Measurements from ENCODE around the gene PIGC. TPM values are rescaled to one million over a fixed set of nuclear protein-coding genes. Genes with fewer than 3 reads are reported as not detected.

Gene PIGC
- total and polyA plus RNA-seq, 10 of the 15 experiments (the other 5 are each of a cell fraction or from before 2014, with no cell fraction given): 11.0 to 37.3 (median 19.6) TPM

DNA sequence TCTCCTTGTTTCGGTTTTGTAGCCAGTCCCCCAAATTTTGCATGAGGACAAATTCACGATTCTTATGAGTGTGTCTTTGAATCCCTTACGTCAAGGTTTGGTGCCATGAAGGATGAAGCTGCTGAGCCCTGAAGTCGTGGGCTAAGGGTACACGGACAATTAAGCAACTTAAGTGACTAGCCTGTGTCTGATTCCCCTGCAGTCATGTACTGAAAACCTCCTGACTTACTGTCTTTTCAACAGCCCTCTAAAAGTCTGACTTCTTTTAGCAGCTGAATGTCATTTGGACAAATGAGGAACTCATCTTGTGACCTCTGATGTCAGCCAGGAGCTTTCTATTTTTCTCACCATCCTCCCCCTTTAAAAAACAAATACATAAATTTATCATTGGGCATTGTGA, 50.5 kb downstream of the PIGC start (continued):
- TF ChIP-seq BCL3 (IDR thresholded peaks at IDR 0.05; ENCODE audit: borderline replicate concordance, insufficient read depth, low read depth, low read length, poor library complexity, severe bottlenecking) (no peak), IRF4 (IDR thresholded peaks at IDR 0.05; ENCODE audit: low read depth, low read length) (no peak), BCL11A (IDR thresholded peaks at IDR 0.05; ENCODE audit: low read depth, low read length) (peak; percentile 46; the same call in 1 of the 2 replicates), SREBF1 (IDR thresholded peaks at IDR 0.05; ENCODE audit: low read length) (no peak), FOXK2 (IDR thresholded peaks at IDR 0.05) (no peak), STAT3 (IDR thresholded peaks at IDR 0.05; ENCODE audit: low read depth, low read length) (no peak), BHLHE40 (IDR thresholded peaks at IDR 0.05; ENCODE audit: borderline replicate concordance in 1 of 2, low read depth in 2 of 2, low read length in 1 of 2) (peak in 1 of 2 experiments; percentile 57; a peak in 2 of 4 replicates), MYB (IDR thresholded peaks at IDR 0.05; ENCODE audit: borderline replicate concordance, low read depth, low read length) (no peak), ZNF207 (IDR thresholded peaks at IDR 0.05; ENCODE audit: borderline replicate concordance) (no peak), BACH1 (IDR thresholded peaks at IDR 0.05; ENCODE audit: borderline replicate concordance) (no peak), SPI1 (IDR thresholded peaks at IDR 0.05; ENCODE audit: borderline replicate concordance, insufficient read depth, low read depth, low read length) (peak; percentile 84), ASH2L (IDR thresholded peaks at IDR 0.05; ENCODE audit: borderline replicate concordance, low read depth) (no peak), NRF1 (conservative IDR thresholded peaks at IDR 0.05; ENCODE audit: low read depth, low read length) (no peak), GABPA (IDR thresholded peaks at IDR 0.05; ENCODE audit: low read depth) (no peak), CREM (IDR thresholded peaks at IDR 0.05; ENCODE audit: low read depth) (0 out of 2 replicates have a peak, but pooled peaks have one; percentile 35), ZBTB33 (IDR thresholded peaks at IDR 0.05) (no peak), ZNF384 (IDR thresholded peaks at IDR 0.05; ENCODE audit: borderline replicate concordance, low read depth, low read length) (no peak), DPF2 (IDR thresholded peaks at IDR 0.05) (peak; percentile 52; the same call in 1 of the 2 replicates), JUNB (IDR thresholded peaks at IDR 0.05) (peak; percentile 58; the same call in 1 of the 2 replicates), FOS (IDR thresholded peaks at IDR 0.05; ENCODE audit: borderline replicate concordance, extremely low read depth, insufficient read length) (no peak)
- TF ChIP-seq, protein P1, sequence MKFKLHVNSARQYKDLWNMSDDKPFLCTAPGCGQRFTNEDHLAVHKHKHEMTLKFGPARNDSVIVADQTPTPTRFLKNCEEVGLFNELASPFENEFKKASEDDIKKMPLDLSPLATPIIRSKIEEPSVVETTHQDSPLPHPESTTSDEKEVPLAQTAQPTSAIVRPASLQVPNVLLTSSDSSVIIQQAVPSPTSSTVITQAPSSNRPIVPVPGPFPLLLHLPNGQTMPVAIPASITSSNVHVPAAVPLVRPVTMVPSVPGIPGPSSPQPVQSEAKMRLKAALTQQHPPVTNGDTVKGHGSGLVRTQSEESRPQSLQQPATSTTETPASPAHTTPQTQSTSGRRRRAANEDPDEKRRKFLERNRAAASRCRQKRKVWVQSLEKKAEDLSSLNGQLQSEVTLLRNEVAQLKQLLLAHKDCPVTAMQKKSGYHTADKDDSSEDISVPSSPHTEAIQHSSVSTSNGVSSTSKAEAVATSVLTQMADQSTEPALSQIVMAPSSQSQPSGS (IDR thresholded peaks at IDR 0.05; ENCODE audit: low read length): peak; percentile 31; the same call in 1 of the 2 replicates
- TF ChIP-seq, protein P2, sequence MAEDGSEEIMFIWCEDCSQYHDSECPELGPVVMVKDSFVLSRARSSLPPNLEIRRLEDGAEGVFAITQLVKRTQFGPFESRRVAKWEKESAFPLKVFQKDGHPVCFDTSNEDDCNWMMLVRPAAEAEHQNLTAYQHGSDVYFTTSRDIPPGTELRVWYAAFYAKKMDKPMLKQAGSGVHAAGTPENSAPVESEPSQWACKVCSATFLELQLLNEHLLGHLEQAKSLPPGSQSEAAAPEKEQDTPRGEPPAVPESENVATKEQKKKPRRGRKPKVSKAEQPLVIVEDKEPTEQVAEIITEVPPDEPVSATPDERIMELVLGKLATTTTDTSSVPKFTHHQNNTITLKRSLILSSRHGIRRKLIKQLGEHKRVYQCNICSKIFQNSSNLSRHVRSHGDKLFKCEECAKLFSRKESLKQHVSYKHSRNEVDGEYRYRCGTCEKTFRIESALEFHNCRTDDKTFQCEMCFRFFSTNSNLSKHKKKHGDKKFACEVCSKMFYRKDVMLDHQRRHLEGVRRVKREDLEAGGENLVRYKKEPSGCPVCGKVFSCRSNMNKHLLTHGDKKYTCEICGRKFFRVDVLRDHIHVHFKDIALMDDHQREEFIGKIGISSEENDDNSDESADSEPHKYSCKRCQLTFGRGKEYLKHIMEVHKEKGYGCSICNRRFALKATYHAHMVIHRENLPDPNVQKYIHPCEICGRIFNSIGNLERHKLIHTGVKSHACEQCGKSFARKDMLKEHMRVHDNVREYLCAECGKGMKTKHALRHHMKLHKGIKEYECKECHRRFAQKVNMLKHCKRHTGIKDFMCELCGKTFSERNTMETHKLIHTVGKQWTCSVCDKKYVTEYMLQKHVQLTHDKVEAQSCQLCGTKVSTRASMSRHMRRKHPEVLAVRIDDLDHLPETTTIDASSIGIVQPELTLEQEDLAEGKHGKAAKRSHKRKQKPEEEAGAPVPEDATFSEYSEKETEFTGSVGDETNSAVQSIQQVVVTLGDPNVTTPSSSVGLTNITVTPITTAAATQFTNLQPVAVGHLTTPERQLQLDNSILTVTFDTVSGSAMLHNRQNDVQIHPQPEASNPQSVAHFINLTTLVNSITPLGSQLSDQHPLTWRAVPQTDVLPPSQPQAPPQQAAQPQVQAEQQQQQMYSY (CRISPR knock-in tag; IDR thresholded peaks at IDR 0.05): no peak

Data from GM12878 (cell line).